DND-41 (cell line): ENCODE data around the gene UBE2E1.

Experiments used
- ATAC-seq: fragments of 200-7000 bp; cut with Tn5 transposase; 3 replicates; pipeline ENCODE4 v1.9.1; 2021; ENCODE audit warnings: low read depth; ENCODE audit not compliant: insufficient read depth
- DNase-seq: peaks from one replicate; pipeline ENCODE4 v3.0.0-alpha.2; 2020
- H2AFZ ChIP-seq: 2 replicates; pipeline ENCODE4 v1.6.0; 2012; ENCODE audit warnings: low read depth, low read length
- H3K27ac ChIP-seq: 2 replicates; pipeline ENCODE4 v1.5.1; 2012; ENCODE audit warnings: low read length, inconsistent platforms
- H3K27me3 ChIP-seq: fragments of 200-600 bp; sonication (generic); 2 replicates; pipeline ENCODE4 v1.6.0; 2012; ENCODE audit warnings: low read length, mild to moderate bottlenecking, inconsistent platforms; ENCODE audit not compliant: insufficient read depth, poor library complexity
- H3K36me3 ChIP-seq: 2 replicates; pipeline ENCODE4 v1.5.1; 2012; ENCODE audit warnings: low read length, inconsistent platforms; ENCODE audit not compliant: insufficient read depth
- H3K4me1 ChIP-seq: 2 replicates; pipeline ENCODE4 v1.5.1; 2012; ENCODE audit warnings: mild to moderate bottlenecking, low read length; ENCODE audit not compliant: insufficient read depth
- H3K4me2 ChIP-seq: 2 replicates; pipeline ENCODE4 v1.6.0; 2012; ENCODE audit warnings: mild to moderate bottlenecking, moderate library complexity, low read length, inconsistent platforms; ENCODE audit not compliant: insufficient read depth
- H3K4me3 ChIP-seq, 2 experiments: fragments of 200-600 bp in 1 of 2; shearing (Covaris generic) in 1 of 2; 2 replicates each; pipeline ENCODE4 v1.5.1; 2012 to 2016; ENCODE audit warnings: inconsistent platforms in 2 of 2, low read length in 2 of 2, mild to moderate bottlenecking in 2 of 2, low read depth in 1 of 2, moderate library complexity in 1 of 2
- H3K79me2 ChIP-seq: 2 replicates; pipeline ENCODE4 v1.6.0; 2012; ENCODE audit warnings: low read length, inconsistent platforms; ENCODE audit not compliant: insufficient read depth
- H3K9ac ChIP-seq: 2 replicates; pipeline ENCODE4 v1.6.0; 2012; ENCODE audit warnings: low read depth, mild to moderate bottlenecking, inconsistent platforms, low read length, moderate library complexity
- H3K9me3 ChIP-seq: 2 replicates; pipeline ENCODE4 v1.5.1; 2012; ENCODE audit warnings: low read length, moderate library complexity, mild to moderate bottlenecking, inconsistent platforms; ENCODE audit not compliant: insufficient read depth, severe bottlenecking
- H4K20me1 ChIP-seq: 2 replicates; pipeline ENCODE4 v1.6.0; 2012; ENCODE audit warnings: low read length; ENCODE audit not compliant: insufficient read depth
- CTCF ChIP-seq: IDR thresholded peaks from 2 replicates; pipeline ENCODE4 v1.5.1; 2012; ENCODE audit warnings: borderline replicate concordance, low read length, moderate library complexity, mild to moderate bottlenecking; ENCODE audit not compliant: poor library complexity, severe bottlenecking; ENCODE audit errors: extremely low read depth
- EZH2 ChIP-seq: IDR thresholded peaks from 3 replicates; pipeline ENCODE4 v1.6.1; 2012; ENCODE audit warnings: borderline replicate concordance, low read depth, mild to moderate bottlenecking, moderate library complexity, low read length, inconsistent platforms; ENCODE audit not compliant: severe bottlenecking

The UBE2E1 gene

DNA sequence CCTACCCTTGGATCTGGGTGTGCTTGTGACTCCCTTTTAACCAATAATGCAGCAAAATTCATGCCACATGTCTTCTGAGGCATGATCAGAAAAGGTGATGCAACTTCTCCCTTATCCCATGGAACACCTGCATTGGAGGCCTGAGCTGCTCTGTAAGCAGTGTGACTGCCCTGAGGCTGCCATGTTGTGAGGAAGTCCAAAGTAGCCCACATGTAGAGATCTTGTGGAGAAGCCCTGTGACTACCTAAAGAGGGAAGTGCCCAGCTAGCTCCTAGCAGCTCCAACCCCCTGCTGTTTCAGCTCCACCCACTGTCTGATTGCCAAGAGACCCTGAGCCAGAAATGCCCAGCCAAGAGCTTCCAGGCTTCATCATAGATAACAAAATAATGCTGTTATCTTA lies 132.9 kb downstream of the UBE2E1 start:
- H3K79me2 ChIP-seq, result no peaks in the 10 kb centered on the region
- ATAC-seq, result no peak

DNA sequence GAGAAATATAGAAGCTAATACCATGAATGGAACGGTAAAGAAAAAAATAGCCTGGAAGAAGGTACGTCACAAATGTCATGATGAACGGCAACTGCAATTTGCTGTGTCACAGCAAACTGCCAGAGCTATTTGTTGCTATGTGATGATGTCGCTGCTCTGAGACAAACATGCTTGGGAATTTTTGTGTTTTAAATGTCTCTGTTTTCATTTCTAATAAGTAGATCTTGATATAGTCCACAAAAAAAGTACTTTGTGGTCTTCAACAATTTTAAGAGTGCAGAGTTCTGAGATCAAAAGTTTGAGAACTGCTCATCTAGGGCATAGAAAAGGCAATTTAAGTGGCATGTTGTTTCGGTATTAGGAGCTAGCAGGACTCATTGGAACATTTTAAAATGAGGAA lies 135.0 kb downstream of the UBE2E1 start:
- Histone ChIP-seq H3K4me1 (peaks cover 6% of the 10 kb centered on the region), H2AFZ (no peak overlapping the region), H3K36me3 (no peaks in the 10 kb centered on the region), H4K20me1 (no peaks in the 10 kb centered on the region), H3K27me3 (peaks cover 25% of the 10 kb centered on the region), H3K4me2 (no peak overlapping the region), H3K27ac (no peak overlapping the region), H3K79me2 (no peaks in the 10 kb centered on the region), H3K9me3 (no peaks in the 10 kb centered on the region), H3K9ac (no peak overlapping the region), H3K4me3 (no peak overlapping the region)
- TF ChIP-seq CTCF (no peak), EZH2 (no peak)
- DNase-seq, result no peak
- no peak for ATAC-seq

More for the DNA sequence above, 132.9 kb downstream of the UBE2E1 start:
- TF ChIP-seq EZH2 (no peak), CTCF (no peak)
- no peaks in the 10 kb centered on the region for H3K36me3 ChIP-seq
- no peak overlapping the region for H3K9ac ChIP-seq
- no peaks in the 10 kb centered on the region for H3K4me1 ChIP-seq
- no peak overlapping the region for H3K4me2 ChIP-seq
- no peaks in the 10 kb centered on the region for H4K20me1 ChIP-seq
- H3K4me3 ChIP-seq, result no peak overlapping the region
- H3K9me3 ChIP-seq, result no peaks in the 10 kb centered on the region
- H2AFZ ChIP-seq, result no peak overlapping the region
- H3K27me3 ChIP-seq, result peaks cover 12% of the 10 kb centered on the region
- no peak overlapping the region for H3K27ac ChIP-seq
- no peak for DNase-seq
